ENCODE results near the gene NRBF2.

DNA sequence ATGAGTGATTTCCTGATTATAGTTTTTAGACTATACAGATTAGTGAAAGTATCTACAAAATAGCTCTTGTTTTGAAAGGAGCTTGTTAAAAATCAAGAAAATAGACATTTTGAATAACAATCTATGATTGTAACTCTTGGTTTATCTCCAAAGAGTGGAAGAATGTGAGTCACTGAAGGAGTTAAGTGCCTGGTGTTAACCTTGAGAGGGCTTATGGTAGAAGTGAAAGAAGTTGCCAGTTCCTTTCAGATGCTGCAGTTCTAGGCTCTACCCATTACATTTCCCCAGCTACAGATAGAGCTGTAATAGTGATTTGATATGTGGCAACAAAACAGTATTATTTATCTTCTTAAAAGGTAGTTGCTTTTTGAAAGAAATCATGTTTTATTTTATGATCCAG, 12.7 kb downstream of the NRBF2 start:
- TF ChIP-seq, protein P1, sequence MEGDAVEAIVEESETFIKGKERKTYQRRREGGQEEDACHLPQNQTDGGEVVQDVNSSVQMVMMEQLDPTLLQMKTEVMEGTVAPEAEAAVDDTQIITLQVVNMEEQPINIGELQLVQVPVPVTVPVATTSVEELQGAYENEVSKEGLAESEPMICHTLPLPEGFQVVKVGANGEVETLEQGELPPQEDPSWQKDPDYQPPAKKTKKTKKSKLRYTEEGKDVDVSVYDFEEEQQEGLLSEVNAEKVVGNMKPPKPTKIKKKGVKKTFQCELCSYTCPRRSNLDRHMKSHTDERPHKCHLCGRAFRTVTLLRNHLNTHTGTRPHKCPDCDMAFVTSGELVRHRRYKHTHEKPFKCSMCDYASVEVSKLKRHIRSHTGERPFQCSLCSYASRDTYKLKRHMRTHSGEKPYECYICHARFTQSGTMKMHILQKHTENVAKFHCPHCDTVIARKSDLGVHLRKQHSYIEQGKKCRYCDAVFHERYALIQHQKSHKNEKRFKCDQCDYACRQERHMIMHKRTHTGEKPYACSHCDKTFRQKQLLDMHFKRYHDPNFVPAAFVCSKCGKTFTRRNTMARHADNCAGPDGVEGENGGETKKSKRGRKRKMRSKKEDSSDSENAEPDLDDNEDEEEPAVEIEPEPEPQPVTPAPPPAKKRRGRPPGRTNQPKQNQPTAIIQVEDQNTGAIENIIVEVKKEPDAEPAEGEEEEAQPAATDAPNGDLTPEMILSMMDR (IDR thresholded peaks at IDR 0.05; ENCODE audit: low read length), result no peak
- no peak for TF ChIP-seq EZH2 (optimal IDR thresholded peaks at IDR 0.05; ENCODE audit: low read depth, low read length)

Data from MM.1S (cell line).